ENCODE results near the gene IFT81.

GRCh38 chr12:110200124-110200417, 75.9 kb downstream of the IFT81 start:
- TF ChIP-seq CTCF (IDR thresholded peaks at IDR 0.05; ENCODE audit: insufficient read depth, low read length, poor library complexity, severe bottlenecking) (no peak), EZH2phosphoT487 (conservative IDR thresholded peaks at IDR 0.05; ENCODE audit: low read length) (no peak)
